ENCODE results near the gene PTDSS2.

- no peak for TF ChIP-seq CREB1 (IDR thresholded peaks at IDR 0.05; ENCODE audit: low read depth)
- no peak for TF ChIP-seq CTCF (IDR thresholded peaks at IDR 0.05 in 2 of 3, conservative IDR thresholded peaks at IDR 0.05 in 1 of 3; ENCODE audit: control insufficient read depth in 2 of 3, extremely low read depth in 1 of 3, insufficient read depth in 1 of 3, low read depth in 3 of 3, low read length in 3 of 3)
- no peak for TF ChIP-seq EZH2 (IDR thresholded peaks at IDR 0.05; ENCODE audit: borderline replicate concordance, control insufficient read depth, low read depth, low read length)
- TF ChIP-seq RFX5 (IDR thresholded peaks at IDR 0.05; ENCODE audit: low read depth, low read length): no peak
Measured at GRCh38 chr11:441043-441417, 9.0 kb upstream of the PTDSS2 start.

All from GM12878 (cell line).